HG02884 (cell line): ENCODE data around the gene PLSCR4.
A peak's percentile ranks its signal among the peaks of the same experiment; 100 is the strongest.

Experiments
- ATAC-seq: cut with Tn5 transposase; IDR thresholded peaks from one replicate; pipeline ENCODE4 v1.9.1; 2021; ENCODE audit warnings: mild to moderate bottlenecking, moderate library complexity; ENCODE audit not compliant: unreplicated experiment

Gene PLSCR4

DNA sequence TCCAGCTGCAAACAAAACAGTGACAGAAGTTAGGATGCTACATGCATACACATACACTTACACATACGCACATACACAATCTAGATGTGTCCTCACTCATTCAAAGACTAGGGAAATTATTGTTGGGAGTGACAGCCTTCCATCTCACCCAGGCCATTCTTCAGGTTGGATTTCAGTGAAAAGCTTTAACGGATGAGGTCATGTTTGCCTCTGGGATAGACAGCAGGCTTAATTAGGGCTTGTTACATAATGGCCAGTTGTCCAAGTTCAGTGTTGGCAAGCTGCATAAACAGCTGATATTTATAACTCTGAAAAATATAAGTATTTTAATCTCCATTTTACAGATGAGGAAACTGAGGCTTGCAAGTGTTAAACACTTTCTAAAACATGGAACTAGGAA lies 54.1 kb downstream of the PLSCR4 start:
- no peak for ATAC-seq

DNA sequence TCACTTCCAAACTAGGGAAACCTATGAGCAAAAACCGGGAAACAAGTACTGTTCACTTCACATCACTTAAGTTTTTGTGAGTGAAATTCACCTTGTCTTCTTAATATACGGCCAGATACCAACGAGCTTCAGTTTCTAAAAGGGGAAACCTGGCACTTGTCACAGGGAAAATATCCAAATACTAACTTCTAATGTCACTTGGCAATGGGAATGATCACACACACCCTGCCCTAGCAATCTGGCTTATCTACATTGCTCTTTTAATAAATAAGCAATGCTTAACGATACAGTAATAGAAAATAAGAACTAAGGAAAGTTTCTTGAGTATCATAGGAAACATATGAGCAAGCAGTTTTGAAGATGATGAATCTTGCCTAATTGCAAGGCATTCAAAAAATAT lies 55.3 kb downstream of the PLSCR4 start:
- ATAC-seq = no peak

DNA sequence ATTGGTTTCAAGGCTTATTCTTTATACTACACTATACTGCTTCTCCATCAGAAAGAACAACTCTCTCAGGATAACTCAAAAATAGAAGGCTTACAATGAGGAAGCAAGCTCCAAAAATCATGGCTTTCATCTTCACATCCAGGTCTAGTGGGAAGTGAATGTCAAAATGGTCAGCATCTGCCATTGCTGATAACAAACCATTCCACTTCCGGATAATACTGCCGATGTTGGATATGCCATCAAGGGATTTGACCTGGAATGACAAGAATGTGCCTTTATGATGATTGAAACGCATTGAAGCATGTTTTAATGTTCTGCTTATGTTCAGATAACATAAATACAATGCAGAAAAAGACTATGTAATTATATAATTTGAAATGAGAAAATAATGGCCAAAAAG lies 55.9 kb downstream of the PLSCR4 start:
- ATAC-seq = no peak

DNA sequence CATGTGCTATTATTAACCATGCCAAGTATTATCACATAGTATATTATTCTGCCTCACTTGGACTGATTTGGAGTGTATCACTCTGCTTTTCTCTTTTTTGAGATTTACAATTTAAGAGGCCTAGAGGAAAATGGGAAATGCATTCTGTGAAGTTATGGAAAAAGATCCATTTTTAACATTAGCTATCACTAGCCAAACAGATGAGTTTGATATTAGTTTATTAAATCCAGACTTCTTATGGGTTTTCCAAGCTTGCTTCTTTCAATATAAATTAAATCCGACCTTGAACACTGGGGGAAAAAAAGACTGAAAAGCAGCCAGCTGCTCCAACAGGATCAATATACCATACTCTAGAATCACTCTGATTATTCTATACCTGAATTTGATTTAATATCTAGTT lies 59.9 kb downstream of the PLSCR4 start:
- no peak for ATAC-seq

DNA sequence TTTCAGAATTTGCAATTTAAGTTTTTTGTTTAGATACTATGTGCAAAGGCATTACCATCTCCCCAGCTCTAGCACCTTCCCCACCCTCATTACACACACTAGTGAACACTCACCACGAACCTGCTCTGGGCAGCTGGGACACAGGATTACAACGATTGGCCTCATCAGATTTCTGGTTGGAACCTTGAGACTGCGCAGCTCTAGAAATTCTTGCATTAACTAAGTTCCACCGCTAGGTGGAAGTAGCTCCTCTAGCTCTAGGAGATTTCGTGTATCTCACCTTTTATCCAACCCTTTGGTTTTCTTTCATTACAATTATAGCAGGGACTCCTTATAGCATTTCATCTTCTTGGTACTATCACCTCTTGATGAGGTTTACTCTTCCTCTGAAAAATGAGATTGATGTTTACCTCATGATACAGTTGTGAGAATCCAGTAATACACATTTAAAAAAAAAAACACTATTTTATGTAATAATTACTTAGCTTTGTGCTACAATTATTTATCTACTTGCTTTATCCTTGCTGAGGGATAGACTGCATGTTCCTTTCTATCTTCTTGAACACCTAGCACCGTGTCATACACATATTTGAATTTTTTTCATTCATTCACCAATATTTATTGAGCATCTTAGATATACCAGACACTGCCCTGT lies 61.3 kb downstream of the PLSCR4 start:
- ATAC-seq = peak; percentile 99

DNA sequence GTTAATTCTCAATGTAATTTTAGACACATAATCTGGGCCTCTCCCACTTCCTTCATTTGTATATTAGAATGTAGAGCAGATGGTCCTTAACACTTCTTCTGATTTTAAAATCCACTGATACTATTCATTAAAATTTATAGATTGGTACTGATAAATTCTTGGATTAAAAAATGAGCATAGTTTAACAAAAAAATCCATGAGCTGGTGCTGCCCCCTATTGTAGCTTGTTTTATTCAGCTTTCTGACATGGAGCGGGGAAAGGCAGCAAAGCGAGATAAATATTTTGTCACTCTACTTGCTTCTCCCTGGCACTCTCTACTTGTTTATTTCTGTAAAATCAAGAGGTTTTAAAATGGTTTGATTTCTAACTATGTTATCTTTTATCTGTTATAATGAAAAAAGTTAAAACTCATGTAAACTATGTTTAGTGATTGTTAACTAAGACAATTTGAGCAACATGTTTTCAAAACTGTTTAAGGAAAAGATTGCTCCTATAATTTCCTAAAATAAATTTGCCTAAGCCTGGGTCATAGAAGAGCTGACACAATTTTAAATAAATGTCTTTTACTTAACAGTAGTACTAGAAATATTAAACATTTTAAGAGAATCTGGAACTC lies 63.5 kb downstream of the PLSCR4 start:
- ATAC-seq = no peak

DNA sequence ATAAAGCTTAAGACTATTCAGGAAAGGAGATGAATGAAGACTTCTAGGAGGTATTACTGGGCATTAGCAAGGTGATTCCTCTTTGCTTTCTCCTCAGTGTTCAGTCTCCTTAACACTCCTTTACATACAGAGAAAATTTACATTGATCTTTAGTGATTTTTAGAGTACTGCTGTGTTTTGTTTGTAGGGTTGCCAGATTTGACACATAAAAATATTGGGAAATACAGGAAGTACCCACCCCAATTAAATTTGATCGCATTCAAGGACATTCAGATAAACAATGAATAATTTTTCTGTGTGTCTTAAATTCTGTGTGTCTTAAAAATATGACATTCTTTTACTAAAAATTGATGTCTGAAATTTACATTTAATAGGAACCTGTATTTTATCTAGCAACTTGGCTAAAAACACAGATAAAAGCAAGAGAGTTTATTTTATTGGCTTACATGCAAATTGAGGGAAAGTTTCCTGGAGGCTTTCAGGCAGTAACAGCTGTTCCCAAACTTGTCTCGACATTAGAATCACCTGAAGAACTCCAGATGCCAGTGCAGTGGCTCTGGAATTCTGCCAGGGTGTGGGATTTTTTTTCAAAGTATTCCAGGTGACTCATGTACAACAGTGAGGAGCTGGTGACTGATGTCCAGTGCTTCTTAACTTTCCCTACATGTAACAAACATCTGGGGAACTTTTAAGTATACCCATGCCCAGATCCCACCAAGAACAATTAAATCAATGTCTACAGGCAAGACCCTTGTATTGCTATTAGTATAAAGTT lies 66.5 kb downstream of the PLSCR4 start:
- no peak for ATAC-seq

DNA sequence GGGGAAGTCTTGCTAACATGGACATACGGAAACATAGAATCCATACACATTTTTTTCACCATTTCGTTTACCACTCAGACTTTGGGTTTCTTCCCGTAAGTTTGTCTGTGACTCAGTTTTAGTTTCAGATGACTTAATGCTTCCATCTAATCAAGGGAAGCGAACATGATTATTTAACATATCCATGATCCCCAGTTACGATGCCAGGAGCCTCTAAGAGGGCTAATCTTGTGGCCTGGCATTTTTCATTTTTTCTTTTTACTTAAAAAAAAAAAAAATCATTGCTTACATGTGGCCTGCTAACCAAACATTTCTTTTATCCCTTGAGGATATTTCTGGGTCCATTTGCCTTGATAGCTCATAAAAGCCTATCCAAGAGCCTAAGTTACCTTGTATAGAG lies 69.7 kb downstream of the PLSCR4 start:
- ATAC-seq = no peak

DNA sequence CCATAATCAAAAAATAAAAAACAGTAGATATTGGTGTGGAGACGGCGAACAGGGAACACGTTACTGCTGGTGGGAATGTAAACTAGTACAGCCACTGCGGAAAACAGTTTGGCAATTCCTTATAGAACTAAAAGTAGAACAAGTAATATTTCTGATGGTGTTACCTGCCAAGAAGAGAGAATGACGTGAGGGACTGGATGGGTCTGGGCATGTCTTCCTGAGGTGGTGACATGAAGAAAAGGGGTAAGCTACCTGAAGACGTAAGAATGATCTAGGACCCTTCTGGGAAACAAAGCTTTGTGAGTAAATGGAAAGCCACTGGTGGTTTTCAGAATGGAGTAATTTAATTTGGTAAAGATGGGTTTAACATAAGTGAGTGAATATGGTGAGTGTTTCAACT lies 70.5 kb downstream of the PLSCR4 start:
- ATAC-seq = no peak

DNA sequence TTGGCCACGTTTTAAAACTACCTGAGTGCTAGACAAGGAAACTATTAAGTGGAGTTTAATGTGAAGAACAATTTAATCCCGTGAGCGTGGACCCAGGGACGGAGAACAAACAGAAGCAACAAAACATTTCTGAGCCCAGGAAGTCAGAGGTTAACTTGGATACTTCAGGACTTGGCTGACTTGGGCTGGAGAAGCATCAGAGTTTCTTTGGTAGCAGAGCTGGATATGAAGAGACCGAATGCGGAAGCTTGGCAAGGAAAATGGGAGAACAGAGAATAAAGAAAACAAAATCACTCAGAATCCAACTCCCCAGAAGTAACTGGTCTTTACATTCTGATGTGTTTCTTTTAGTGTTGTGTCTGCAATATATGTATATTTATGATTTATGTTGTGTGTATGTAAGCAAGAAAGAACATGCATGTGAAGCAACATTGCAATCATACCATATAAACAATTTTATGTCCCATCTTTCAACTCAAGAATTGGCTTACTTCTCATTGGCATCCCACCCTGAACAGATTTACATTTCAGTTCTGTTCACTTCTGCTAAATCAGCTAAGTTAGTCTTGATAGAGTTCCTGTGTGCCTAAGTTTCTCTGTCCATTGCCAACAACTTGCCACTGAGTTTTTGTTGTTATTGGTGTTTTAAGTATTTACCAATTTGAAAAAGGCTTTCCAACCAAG lies 72.8 kb downstream of the PLSCR4 start:
- ATAC-seq = no peak

DNA sequence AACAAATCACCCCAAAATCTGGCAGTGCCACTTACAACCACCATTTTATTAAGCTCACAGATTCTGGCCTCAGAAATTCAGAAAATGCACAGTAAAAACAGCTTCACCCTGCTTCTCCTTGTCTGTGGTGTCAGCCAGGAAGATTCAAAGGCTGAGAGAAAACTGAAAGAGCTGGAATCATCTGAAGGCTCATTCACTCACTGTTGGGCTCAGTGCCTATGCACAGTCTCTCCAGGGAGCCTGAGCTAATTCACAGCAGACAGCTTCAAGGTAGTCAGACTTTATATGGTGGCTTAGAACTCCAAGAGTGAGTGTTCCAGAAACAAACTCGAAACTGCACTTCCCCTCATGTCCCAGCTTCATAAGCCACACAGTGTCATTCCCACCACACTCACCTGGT lies 73.4 kb downstream of the PLSCR4 start:
- ATAC-seq = no peak

DNA sequence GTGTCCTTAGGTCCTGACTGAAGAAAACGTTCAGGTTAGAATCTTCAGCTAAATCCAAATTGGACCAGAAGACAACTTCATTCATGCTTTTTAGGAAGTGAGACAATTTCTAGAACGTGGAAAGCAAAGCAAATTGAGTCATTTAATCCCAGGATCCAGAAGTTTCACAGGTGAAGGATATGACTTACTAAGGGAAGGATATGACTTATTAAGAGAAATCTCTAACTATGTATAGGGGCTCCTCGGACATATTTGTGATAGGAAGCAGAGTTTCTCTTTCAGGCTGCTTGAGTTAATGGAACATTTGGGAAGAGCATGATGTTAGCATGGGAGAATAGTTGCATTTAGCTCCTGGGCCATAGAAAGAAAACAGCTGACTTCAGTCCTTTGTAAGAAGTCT lies 73.8 kb downstream of the PLSCR4 start:
- no peak for ATAC-seq

DNA sequence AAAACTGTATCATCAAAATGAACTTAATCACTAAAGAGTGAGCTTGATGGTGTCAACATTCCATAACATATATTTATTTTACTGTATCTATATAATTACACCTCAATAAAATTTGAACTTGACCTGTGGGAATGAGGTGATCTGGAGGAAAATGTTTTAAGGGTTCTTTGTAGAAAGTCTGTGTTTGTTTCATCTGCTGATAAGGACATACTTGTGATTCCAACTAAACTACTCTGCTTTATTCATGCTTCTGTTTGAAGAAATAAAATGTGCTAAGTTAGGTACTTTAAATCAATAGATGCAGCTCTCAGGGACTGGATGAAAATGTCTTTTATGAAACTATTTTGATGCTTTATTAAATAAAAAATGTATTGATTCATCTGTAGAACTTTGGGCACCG lies 78.3 kb downstream of the PLSCR4 start:
- no peak for ATAC-seq

DNA sequence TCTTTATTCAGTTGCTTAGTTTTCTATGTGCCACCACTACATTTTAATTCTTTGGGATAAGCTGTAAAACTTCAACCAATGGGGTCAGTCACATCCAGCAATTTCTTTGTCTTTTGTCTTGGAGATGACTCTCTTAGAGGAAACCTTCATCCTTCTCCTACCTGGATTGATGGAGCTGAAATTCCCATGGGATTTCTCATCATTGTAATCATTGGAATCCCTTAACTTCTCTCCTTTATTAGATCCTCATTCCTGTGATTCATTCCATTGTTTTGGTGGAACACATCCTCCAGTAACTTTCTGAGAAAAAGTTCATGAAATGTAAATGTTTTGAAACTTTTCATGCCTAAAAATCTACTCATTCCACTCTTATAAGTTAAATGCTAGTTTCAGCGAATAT lies 80.3 kb downstream of the PLSCR4 start:
- no peak for ATAC-seq

DNA sequence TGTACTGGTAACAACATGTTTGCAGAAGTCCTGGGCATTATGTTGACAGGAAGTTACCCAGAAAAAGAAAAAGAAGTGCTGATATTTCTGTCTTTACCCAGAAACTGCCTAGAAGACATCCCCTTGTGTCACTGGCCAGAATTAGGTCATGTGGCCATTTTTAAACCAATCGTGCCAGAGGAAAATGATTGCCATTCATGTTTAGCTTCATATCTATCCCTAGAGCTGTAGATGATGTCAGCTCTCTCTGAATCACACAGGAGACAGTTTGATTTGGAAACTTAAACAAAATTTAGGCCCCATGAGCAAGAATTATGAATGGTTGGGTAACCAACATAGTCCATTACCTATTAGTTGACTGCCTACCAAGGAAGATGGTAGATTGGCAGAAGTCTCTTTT lies 81.0 kb downstream of the PLSCR4 start:
- no peak for ATAC-seq

DNA sequence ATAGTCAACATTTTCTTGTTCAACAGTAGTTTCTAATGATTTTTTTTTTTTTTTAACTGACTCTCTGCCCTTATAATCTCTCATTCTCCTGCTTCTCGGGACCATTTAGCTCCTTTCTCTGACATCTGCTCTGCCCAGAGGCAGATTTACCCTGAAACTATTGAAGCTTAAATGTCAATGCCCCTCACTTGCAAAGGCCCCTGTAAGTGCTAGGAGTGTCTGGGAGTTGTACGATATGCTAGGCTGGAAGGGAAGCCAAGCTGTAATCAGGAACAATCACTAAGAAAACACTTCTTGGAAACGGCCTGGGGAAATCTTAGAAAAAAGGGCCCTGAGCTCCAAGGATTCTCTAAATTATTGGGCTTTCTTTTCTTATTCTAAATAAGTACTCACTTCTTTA lies 84.1 kb downstream of the PLSCR4 start:
- no peak for ATAC-seq

DNA sequence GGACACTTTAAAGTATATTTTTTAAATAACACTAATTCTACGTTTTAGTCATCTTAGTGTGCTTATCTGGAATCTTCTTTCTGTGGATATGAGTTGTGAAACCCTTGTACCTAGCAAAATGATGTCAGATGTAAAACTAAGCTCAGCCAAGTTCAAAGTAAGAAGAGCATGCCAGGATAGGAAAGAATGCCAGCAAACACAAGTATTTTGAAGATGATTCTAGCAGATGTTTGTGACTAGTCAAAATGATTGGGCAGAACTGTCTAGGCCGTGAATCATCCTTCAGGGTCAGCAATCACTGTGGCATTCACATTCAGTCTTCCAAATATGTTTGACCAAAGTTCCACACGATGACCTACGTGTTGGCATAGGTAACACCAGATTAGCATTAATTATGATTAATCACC lies 84.5 kb downstream of the PLSCR4 start:
- no peak for ATAC-seq

DNA sequence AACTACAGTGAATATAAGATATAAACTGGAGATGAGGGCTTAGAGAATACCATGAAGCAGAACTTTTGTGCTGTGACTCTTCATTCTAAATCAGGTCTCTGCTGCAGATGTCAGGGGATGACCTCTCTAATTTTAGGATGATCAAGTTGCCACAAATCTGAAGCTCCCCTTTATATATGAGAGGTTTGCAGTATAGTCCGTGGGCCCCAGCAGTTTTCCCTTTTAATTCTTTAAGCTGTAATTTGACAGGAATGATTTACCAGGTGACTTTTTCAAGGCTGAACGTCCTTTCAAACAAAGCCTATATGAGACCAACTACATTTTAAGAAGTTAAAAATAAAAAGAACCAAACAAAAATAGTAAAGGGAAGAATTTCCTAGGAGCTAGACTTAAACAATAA lies 85.0 kb downstream of the PLSCR4 start:
- ATAC-seq = no peak

DNA sequence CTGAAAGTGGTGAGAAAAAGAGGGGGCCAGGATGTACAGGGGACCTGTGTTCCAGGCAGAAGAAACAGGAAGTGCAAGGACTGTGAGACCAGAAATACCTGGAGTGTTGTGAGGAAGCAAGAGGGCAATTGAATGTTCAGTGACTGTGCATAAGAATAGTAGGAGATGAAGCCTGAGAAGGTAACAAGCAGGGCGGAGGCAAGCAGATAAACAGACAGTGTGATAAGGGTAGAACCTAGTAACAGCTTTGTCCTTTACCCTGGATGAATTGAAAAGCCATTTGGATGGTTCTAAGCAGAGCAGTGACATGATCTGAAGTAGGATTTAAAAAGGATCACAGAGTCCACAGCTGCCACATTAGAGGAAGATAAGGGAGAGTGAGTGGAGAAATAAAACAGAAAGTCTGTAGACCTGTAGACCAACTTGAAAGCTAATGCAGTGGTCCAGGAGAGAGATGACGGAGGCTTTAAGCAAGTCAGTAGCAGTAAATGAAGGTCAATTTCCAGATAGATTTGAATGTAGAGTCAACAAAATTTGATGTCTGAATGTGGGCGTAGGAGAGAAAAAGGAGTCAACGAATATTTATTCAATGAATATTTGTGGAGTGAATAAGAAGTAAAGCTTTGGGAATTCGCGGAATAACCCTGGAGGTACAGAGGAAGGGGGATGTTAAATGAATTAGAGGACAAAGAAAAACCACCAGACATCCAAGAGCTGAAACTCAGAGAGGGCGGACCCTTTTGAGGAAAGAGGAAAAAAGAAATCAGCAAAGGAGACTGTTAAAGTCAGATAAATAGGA lies 85.7 kb downstream of the PLSCR4 start:
- no peak for ATAC-seq

DNA sequence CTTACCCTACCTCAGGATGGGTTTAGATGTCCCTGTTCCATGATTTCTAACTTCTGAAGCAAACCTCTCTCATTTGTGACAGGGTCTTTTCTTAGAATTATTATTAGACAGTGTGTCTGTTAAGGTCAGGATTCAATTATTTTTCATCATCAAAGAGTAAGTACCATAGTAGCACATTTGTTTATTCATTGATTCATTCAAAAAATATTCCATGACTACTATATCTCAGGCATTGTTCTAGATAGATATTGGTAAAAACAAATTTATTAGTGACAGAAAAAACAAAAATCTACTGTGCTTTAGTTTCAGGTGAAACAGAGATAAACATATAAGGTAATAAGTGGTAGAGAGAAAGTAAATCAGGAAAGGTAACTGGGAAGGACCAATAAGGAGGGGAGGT lies 86.4 kb downstream of the PLSCR4 start:
- no peak for ATAC-seq

DNA sequence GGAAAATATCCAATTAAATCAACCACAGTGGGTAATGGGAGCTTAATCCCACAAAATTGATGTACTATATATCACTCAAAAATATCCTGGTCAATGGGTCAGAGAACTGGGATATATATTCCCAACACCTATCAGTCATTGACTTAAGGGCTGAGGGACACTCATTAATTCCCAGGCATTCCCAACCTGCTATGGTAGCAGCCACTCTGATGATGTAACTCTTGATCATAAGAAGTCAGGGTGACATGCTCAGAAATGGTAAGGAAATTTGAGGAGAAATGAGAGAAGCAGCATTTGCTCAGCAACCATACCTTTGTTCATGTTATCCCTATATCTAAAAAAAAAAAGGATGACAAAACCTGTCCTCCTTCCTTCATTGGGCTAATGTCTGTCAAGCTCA lies 86.8 kb downstream of the PLSCR4 start:
- no peak for ATAC-seq
